K562 (cell line): ENCODE measurements around the gene PIGQ.

Experiments
- GTF3C2 ChIP-seq: IDR thresholded peaks from 3 replicates; pipeline ENCODE4 v1.6.1; 2011; ENCODE audit warnings: borderline replicate concordance, mild to moderate bottlenecking, moderate library complexity; ENCODE audit not compliant: insufficient read length; ENCODE audit errors: extremely low read depth
- POLR2AphosphoS5 ChIP-seq: IDR thresholded peaks from 2 replicates; pipeline ENCODE4 v1.6.1; 2011; ENCODE audit warnings: mild to moderate bottlenecking, low read depth, low read length, moderate library complexity; ENCODE audit not compliant: control insufficient read depth, insufficient read depth

DNA sequence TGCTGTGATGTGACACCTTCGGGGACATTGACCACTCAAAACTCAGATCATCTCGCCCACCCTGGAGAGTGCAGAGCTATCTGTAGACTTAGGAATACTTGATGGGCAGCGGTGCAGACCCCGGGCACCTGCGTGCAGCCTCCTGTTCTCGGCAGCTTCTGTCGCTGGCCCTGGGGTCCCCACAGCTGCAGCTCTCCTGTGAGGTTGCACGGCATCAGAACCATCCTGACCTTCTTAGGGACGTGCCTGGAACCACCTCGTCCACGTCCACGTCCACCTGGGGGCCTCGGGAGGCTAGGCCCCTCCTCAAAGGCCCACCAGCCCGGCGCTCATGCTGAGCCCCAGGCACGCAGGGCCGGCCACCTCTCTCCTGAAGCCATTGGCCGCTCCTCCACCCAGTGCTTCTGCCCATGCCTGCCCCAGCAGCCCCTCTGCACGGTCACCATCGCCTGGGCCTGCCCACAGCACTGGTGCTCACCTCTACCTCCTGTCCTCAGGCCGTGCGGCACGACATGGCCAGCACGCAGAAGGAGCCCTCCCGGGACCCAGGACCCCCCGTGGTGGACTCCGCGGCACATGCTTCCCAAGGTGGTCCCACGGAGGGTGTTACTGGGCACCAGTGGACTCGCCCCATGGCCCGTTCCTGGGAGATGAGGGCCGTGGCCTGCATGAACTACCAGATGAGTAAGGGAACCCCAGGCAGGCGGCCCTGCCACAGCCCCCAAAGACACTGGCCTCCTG, 58.7 kb downstream of the PIGQ start:
- no peak for TF ChIP-seq GTF3C2
- no peak for TF ChIP-seq POLR2AphosphoS5
